ENCODE measurements around the gene OR8G1. TPM values are rescaled to one million over a fixed set of nuclear protein-coding genes. Genes with fewer than 3 reads are reported as not detected.

OR8G1 gene, protein sequence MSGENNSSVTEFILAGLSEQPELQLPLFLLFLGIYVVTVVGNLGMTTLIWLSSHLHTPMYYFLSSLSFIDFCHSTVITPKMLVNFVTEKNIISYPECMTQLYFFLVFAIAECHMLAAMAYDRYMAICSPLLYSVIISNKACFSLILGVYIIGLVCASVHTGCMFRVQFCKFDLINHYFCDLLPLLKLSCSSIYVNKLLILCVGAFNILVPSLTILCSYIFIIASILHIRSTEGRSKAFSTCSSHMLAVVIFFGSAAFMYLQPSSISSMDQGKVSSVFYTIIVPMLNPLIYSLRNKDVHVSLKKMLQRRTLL
- not detected in 2 replicates for total RNA-seq

DNA sequence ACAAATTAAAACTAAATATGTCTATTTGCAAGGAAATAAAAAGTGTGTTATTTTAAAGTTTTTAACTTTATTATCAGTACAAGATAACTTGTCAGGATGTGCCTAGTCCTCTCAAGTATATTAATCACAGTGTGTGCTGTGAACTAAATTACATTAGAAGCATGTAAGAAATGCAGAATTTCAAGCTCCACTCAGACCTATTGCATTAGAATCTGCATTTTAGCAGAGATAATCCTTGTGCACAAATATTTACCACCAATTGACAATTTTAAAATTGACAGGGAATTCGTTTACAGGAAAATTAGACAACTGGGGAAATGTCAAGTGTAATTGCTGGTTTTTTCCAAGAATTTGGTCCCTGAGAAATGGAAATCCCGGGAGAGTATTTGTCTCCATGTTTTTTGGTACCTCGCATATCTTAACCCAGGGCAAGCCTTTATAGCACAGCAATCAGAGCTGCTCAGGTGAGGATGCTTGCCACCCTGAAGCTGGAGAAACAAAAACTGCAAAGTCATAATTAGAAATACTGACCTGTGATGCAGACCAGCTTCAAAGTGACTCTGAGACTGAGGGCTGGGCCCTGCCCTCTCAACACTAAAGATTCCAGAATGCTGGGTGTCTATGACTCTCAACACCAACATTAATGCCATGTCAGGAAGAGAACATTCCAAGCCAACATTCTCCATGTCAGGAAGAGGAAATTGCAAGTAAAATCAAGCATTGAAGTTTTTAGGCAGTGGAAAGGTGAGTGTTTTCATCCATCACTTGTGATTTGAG lies at the start of gene OR8G1:
OR8G1 (plus strand) TSS at position 475 of the 777 bp plus-strand sequence. CDS start 8,581 bp downstream, outside the sequence.

DNA sequence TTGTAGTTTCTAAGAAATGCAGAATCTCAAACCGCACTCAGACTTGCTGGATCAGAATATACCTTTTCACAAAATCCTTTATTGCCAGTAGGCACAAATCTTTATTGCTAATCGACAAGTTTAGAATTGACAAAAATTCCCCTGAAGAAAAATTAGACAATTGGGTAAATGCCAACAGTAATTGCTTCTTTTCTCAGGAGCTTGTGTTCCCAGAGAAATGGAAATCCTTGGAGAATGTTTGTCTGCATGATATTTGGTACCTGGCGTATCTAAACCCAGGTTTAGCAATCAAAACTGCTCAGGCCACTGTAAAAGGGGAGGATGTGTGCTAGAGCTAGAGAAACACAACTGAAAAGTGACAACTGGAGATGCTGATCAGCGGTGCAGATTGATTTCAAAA lies 15.2 kb downstream of the OR8G1 start, which contains the start of gene OR8G5:
OR8G5 (plus strand) TSS at position 301 of the 400 bp plus-strand sequence. CDS start 8,556 bp downstream, outside the sequence.

Other genes starting within 250 kb of the OR8G1 start
- not detected in 2 replicates for gene OR10G6, start 245.9 kb upstream of the OR8G1 start, total RNA-seq
- not detected in 2 replicates for gene OR10G4, start 228.1 kb upstream of the OR8G1 start, total RNA-seq
- not detected in 2 replicates for gene OR10G9, start 218.1 kb upstream of the OR8G1 start, total RNA-seq
- not detected in 2 replicates for gene OR10G8, start 214.3 kb upstream of the OR8G1 start, total RNA-seq
- gene OR10G7, start 199.8 kb upstream of the OR8G1 start, total RNA-seq = not detected in 2 replicates
- 1.7 and 5.3 TPM in 2 replicates for gene VWA5A, start 125.6 kb upstream of the OR8G1 start, total RNA-seq
- not detected in 2 replicates for gene OR10D3, start 57.8 kb upstream of the OR8G1 start, total RNA-seq
- gene OR8G5, start 15.3 kb downstream of the OR8G1 start, total RNA-seq = not detected in 2 replicates
- not detected in 2 replicates for gene OR8D1, start 72.9 kb downstream of the OR8G1 start, total RNA-seq
- not detected in 2 replicates for gene OR8D2, start 79.1 kb downstream of the OR8G1 start, total RNA-seq
- gene OR8B2, start 143.4 kb downstream of the OR8G1 start, total RNA-seq = not detected in 2 replicates
- not detected in 2 replicates for gene OR8B3, start 157.9 kb downstream of the OR8G1 start, total RNA-seq
- gene OR8B4, start 183.8 kb downstream of the OR8G1 start, total RNA-seq = not detected in 2 replicates
- gene OR8B8, start 204.6 kb downstream of the OR8G1 start, total RNA-seq = not detected in 2 replicates

All from dermis lymphatic vessel endothelial cell (primary cell).